GOT3 (cell line): ENCODE measurements around the gene UGT1A7.
"Not testable (repeated sequence)": the region's sequence is repeated elsewhere in the genome, so short reads cannot be mapped to it uniquely, and the experiment has no call there.

Source experiments
- DNase-seq: peaks from one replicate; lab custom pipeline; 2025; ENCODE audit warnings: mixed read lengths; lab: John Stamatoyannopoulos, UW

UGT1A7 gene

GRCh38 chr2:233680361-233681045 lies 1.2 kb upstream of the UGT1A7 start:
- no peak for DNase-seq

GRCh38 chr2:233684640-233685039 lies 2.9 kb downstream of the UGT1A7 start:
- no peak for DNase-seq

GRCh38 chr2:233686928-233687327 lies 5.2 kb downstream of the UGT1A7 start:
- DNase-seq: no peak

GRCh38 chr2:233688341-233688740 lies 6.6 kb downstream of the UGT1A7 start:
- DNase-seq: no peak

GRCh38 chr2:233689031-233689430 lies 7.3 kb downstream of the UGT1A7 start:
- no peak for DNase-seq

- no peak for DNase-seq
Measured at GRCh38 chr2:233689501-233689900, 7.8 kb downstream of the UGT1A7 start.

GRCh38 chr2:233690444-233690843 lies 8.7 kb downstream of the UGT1A7 start:
- DNase-seq: no peak

- no peak for DNase-seq
Measured at GRCh38 chr2:233691443-233692433, 10.0 kb downstream of the UGT1A7 start.

GRCh38 chr2:233692648-233693047 lies 10.9 kb downstream of the UGT1A7 start, which contains the start of gene UGT1A6:
UGT1A6 (plus strand) TSS chr2:233692890; CDS start chr2:233693005, 115 bp downstream.
- no peak for DNase-seq

- DNase-seq: no peak
Measured at GRCh38 chr2:233693963-233694362, 12.3 kb downstream of the UGT1A7 start.

- no peak for DNase-seq
Measured at GRCh38 chr2:233698740-233699139, 17.0 kb downstream of the UGT1A7 start.

- DNase-seq: no peak
Measured at GRCh38 chr2:233699424-233700027, 17.8 kb downstream of the UGT1A7 start.

- DNase-seq: no peak
Measured at GRCh38 chr2:233700028-233700635, 18.4 kb downstream of the UGT1A7 start.

GRCh38 chr2:233700842-233701241 lies 19.1 kb downstream of the UGT1A7 start:
- DNase-seq: not testable (repeated sequence)

- no peak for DNase-seq
Measured at GRCh38 chr2:233702238-233702637, 20.5 kb downstream of the UGT1A7 start.

- DNase-seq: no peak
Measured at GRCh38 chr2:233705911-233706506, 24.3 kb downstream of the UGT1A7 start.

- DNase-seq: no peak
Measured at GRCh38 chr2:233706720-233707119, 25.0 kb downstream of the UGT1A7 start.

GRCh38 chr2:233707940-233708644 lies 26.4 kb downstream of the UGT1A7 start:
- no peak for DNase-seq

GRCh38 chr2:233708942-233709341 lies 27.2 kb downstream of the UGT1A7 start:
- DNase-seq: no peak

- DNase-seq: peak; percentile 39
Measured at GRCh38 chr2:233711312-233712008, 29.8 kb downstream of the UGT1A7 start.
